ENCODE results near the gene AZU1.

- TF ChIP-seq CTCF (conservative IDR thresholded peaks at IDR 0.05) (no peak), ZFX (IDR thresholded peaks at IDR 0.05) (no peak)
These were observed 46.0 kb downstream of the AZU1 start for GRCh38 chr19:873561-874041.
